ENCODE measurements around the gene ATP2B3. TPM values are rescaled to one million over a fixed set of nuclear protein-coding genes. Genes with fewer than 3 reads are reported as not detected.
A peak's percentile ranks its signal among the peaks of the same experiment; 100 is the strongest.

ATP2B3 gene
- total RNA-seq, 1 donor from 2014 or later, result 0.37 TPM

- Mint-ChIP-seq H3K4me3 (ENCODE audit: unreplicated experiment) (no peak overlapping the region), H3K4me1 (ENCODE audit: low read depth) (peaks cover 7% of the 10 kb centered on the region), H3K27ac (ENCODE audit: unreplicated experiment) (no peak overlapping the region), H3K27me3 (ENCODE audit: low read depth) (no peaks in the 10 kb centered on the region), H3K36me3 (ENCODE audit: low read depth) (peaks cover 4% of the 10 kb centered on the region), H3K9me3 (ENCODE audit: low read depth) (peaks cover 14% of the 10 kb centered on the region)
- DNase-seq (ENCODE audit: low spot score), result peak; percentile 63
- no peak for TF ChIP-seq CTCF (IDR thresholded peaks at IDR 0.05)
Measured at GRCh38 chrX:153606503-153606902, 89.1 kb downstream of the ATP2B3 start.

- peaks cover 7% of the 10 kb centered on the region for H3K4me1 Mint-ChIP-seq (ENCODE audit: low read depth)
- H3K9me3 Mint-ChIP-seq (ENCODE audit: low read depth), result peaks cover 12% of the 10 kb centered on the region
- peaks cover 2% of the 10 kb centered on the region for H3K27me3 Mint-ChIP-seq (ENCODE audit: low read depth)
- no peak overlapping the region for H3K4me3 Mint-ChIP-seq (ENCODE audit: unreplicated experiment)
- no peak for TF ChIP-seq CTCF (IDR thresholded peaks at IDR 0.05)
- no peaks in the 10 kb centered on the region for H3K36me3 Mint-ChIP-seq (ENCODE audit: low read depth)
- no peak for DNase-seq (ENCODE audit: low spot score)
- no peak overlapping the region for H3K27ac Mint-ChIP-seq (ENCODE audit: unreplicated experiment)
Measured at GRCh38 chrX:153608376-153608775, 90.9 kb downstream of the ATP2B3 start.

- Mint-ChIP-seq H3K9me3 (ENCODE audit: low read depth) (peaks cover 15% of the 10 kb centered on the region), H3K27ac (ENCODE audit: unreplicated experiment) (no peak overlapping the region), H3K27me3 (ENCODE audit: low read depth) (peaks cover 4% of the 10 kb centered on the region), H3K4me3 (ENCODE audit: unreplicated experiment) (no peak overlapping the region), H3K4me1 (ENCODE audit: low read depth) (peaks cover 7% of the 10 kb centered on the region), H3K36me3 (ENCODE audit: low read depth) (no peaks in the 10 kb centered on the region)
- no peak for TF ChIP-seq CTCF (IDR thresholded peaks at IDR 0.05)
- DNase-seq (ENCODE audit: low spot score), result no peak
Measured at GRCh38 chrX:153608806-153609205, 91.4 kb downstream of the ATP2B3 start.

GRCh38 chrX:153609917-153610835, 92.7 kb downstream of the ATP2B3 start:
- peak; percentile 85 for TF ChIP-seq CTCF (IDR thresholded peaks at IDR 0.05)

GRCh38 chrX:153610836-153611213, 93.4 kb downstream of the ATP2B3 start:
- Mint-ChIP-seq H3K36me3 (ENCODE audit: low read depth) (no peaks in the 10 kb centered on the region), H3K27ac (ENCODE audit: unreplicated experiment) (no peak overlapping the region), H3K4me1 (ENCODE audit: low read depth) (peaks cover 7% of the 10 kb centered on the region), H3K4me3 (ENCODE audit: unreplicated experiment) (no peak overlapping the region), H3K9me3 (ENCODE audit: low read depth) (peaks cover 16% of the 10 kb centered on the region), H3K27me3 (ENCODE audit: low read depth) (peaks cover 14% of the 10 kb centered on the region)
- peak; percentile 88 for DNase-seq (ENCODE audit: low spot score)
- TF ChIP-seq CTCF (IDR thresholded peaks at IDR 0.05), result no peak

More at GRCh38 chrX:153609917-153610835, 92.7 kb downstream of the ATP2B3 start:
- Mint-ChIP-seq H3K27ac (ENCODE audit: unreplicated experiment) (no peak overlapping the region), H3K27me3 (ENCODE audit: low read depth) (peaks cover 11% of the 10 kb centered on the region), H3K36me3 (ENCODE audit: low read depth) (no peaks in the 10 kb centered on the region), H3K9me3 (ENCODE audit: low read depth) (peaks cover 16% of the 10 kb centered on the region), H3K4me1 (ENCODE audit: low read depth) (peaks cover 7% of the 10 kb centered on the region), H3K4me3 (ENCODE audit: unreplicated experiment) (peak overlapping the region; percentile 57)
- peak; percentile 91 for DNase-seq (ENCODE audit: low spot score)
